HG02970 (cell line): ENCODE data around the gene HAGHL.
"Not testable (repeated sequence)": the region's sequence is repeated elsewhere in the genome, so short reads cannot be mapped to it uniquely, and the experiment has no call there.

Experiments
- ATAC-seq: cut with Tn5 transposase; IDR thresholded peaks from one replicate; pipeline ENCODE4 v1.9.1; 2021; ENCODE audit warnings: mild to moderate bottlenecking, moderate library complexity, moderate number of reproducible peaks; ENCODE audit not compliant: unreplicated experiment, low FRiP score

HAGHL gene

DNA sequence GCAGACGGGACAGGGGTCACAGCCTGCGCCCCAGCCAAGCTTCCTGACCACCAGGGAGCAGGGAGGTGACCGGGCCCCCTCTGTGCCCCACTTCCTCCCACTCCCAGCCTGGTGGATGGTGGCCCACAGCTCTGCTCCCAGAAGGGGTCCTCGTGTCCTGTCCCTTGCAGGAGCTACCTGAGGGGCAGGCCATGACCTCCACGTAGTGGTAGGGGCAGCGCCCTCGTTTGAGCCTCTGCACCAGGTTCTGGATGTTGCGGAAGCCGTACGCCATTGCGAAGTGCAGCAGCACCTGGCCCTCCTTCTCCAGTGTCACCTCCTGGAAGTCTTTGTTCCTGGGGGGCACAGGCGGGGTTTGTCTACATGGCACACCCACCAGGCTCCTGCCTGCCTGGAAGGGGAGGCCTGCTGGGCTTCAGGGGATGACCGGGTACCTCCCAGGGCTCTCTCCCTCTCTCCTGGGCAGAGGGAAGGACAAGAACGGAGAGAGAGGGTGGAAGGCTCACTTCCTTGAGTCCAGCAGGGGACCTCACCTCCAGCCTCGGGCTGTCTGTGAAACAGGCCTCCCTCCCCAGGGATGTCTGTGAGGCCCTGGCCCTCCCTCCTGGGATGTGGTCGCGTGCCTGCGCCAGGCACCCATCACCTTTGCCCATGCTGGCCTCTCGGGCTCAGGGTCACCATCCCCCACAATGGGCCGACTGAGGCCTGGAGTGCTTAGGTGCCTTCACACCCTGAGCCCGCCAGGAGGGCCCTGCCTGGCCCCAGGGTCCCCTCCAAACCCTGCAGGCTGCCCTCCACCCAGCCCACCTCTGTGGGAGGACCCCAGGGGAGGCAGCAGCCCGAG is 4.0 kb downstream of the HAGHL start:
- ATAC-seq = no peak

DNA sequence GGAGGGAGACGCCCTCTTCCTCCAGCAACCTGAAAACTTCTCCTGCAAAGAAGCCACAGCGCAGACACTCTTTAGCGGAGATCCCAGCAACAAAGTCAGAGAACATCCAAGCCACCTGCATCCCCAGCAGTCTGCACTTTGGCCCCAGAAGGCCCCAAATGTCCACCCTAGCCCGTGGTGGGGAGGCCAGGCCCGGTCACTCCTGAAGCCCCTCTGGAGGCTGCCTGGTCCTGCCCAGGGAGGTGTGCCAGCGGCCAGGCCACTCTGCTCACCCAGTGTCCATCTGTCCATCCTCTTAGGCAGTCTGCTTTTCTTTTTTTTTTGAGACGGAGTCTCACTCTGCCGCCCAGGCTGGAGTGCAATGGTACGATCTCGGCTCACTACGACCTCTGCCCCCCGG is 5.4 kb downstream of the HAGHL start:
- no peak for ATAC-seq

DNA sequence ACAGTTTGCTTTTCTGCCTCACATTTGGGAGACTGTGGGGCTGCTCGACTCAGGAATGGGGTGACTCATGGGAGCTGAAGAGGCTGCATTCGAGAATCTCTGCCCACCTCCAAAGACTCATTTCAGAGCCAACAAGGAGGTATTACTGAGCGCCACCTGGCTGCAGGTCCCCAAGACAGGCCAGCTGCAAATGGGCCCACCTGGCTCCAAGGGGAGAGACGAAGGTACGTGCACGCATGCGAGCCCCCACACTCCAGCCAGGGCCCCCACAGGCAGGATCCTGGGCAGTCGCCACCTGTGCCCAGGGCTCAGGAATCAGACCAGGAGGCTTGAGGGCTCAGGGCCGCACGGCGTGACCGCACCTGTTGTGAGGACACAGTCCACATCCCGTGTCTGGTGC is 6.0 kb downstream of the HAGHL start:
- no peak for ATAC-seq

DNA sequence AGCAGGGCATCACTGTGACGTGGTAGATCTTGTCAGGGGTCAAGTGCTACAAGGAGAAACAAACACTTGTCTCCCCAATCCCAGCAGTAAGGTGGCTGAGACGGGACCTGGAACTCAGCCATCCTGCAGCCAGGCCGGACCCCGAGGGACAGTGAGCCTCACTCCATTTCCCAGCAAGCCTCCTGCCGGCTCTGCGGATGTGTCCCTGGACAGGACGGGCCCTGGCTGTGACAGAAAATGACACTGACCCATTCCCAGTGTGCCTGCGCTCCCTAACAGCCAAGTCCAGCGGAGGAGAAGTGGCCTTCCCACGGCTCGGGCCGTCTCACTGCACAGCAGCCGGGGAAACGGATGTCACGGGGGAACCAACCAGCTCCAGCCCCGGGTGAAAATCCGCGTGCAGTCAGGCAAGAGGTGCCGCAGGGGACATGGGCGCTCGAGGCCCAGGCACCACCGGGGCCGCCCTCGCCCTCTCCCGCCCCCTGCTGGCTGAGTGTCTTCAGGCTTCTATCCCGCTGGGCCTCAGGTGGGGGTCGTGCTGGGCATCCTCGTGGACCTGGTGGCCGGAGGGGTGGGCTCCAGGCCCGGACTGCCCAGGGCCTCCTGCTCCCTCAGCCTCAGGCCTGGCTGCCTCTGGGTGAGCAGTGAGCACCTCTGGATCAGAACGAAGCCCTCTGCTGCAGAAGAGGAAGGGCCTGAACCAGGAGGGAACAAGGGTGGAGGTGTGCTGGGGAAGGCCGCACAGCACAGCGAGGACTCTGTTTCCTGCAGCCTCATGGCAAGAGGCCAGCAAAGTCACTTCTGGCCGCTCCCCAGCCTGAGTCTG is 6.7 kb downstream of the HAGHL start:
- no peak for ATAC-seq

DNA sequence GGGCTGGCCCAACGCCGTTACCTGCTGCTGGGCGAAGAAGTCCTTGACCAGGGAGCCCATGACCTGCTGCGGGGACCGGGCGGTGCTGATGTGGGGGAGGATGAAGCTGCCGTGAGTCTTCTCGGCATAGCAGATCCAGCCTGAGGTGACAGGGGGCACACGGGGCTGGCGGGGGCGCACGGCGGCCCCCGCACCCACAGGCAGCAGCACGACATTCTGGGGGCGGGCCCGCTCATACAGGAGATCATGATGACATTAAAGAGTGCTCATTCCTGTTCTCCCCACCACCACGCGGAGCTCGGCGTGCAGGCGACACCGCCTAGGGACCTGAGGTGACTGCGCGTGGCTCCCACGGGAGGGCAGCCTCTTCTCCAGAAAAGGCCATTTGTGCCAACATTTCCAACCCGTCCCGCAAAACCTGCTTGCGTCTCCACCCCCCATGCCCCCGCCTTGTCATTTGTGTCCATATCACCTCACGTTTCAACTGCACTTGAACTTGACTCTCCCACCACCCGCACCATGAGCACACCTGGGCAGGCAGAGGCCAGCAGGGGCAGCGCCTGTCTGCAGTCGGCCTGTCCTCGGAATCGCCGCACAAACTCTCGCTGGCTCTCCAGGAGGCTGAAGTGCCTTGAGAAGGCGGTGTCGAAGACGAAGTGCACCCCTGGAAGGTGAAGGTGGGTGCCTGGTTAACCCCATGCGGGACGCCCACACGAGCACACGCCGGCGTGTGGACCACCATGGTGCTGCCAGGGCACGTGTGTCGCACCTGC is 7.5 kb downstream of the HAGHL start:
- ATAC-seq = no peak

DNA sequence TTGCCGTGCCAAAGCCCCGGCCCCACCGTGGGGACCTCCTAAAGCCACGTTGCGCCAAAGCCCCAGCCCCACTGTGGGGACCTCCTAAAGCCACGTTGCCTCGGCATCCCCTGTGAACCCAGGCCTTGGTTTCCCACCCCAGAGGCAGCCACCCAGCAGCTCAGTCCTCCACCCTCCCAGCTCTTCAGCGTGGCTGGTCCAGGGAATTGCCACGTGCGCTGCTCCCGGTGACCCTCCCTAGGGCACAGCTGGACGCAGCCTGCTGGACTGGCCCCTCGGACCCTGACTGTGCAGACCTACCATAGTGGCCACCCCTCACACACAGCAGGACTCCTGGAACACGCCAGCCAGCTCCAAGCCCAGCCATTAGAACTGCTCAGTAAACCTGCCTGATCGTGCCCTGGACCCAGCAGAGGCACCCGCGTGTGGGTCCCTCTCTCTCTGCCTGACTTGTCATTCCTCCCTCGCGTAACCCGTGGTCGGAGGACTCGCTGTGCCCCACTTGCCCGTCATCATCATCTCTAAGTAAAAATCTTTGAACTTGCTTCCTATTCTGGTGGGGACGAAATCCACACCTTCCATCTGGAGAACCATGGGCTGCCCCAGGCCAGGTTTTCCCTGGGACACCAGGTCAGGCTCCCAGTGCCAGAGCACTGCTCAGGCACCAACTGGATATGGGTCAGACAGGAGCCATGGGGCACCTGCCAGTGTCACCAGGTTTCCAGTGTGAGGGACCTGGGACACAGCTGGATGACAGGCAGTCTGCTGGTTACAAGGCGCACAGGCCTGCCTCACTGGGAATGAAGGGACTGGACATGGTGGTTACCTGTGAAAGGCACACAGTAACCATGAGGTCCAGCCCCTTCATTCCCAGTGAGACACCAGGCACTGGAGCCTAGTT is 8.3 kb downstream of the HAGHL start:
- no peak for ATAC-seq

DNA sequence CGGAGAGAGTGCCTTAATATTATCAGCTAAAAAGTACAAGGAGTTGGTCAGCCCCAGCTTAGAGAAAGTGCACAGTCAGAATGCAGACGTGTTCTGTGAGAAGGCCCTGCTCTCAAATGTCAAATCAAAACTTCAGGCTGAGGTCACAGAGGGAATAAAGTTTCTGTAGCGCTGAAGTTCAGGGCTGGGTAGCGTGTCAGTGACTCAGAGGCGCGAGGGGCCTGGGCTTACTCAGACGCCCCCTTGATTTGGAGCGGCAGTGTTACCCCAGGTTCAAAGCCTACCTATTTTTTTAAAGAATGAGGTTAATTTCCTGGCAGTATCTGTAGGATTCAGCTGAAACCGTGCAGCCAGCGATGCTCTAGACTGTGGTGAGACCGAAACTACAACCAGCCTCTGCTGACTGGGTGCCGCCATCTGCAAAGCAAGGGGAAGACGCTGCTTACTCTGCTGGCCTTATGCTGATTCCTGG is 9.1 kb downstream of the HAGHL start:
- ATAC-seq = no peak

DNA sequence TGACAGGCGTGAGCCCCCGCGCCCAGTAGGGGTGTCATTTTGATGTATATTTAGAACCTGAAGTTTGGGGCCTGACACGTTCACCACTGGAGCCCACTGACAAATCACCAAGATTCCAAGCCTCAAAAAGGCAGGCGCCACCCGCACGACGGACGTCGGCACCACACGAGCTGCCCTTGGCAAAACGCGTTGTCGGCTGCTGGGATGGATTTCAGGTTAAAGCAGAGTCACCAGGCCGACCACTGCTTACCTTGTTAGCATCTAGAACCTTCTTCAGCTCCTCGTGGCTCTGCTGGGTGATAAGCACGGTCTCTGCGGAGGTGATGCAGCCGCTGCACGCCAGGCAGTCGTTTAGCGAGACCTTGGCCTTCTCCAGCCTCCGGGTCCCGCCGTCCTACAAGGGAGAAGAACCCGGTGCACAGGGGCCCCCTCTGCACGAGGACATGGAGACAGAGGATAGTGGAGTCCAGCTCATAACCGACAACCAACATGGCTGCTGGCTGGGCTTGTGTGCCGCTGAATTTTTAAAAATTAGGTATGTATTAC is 10.1 kb downstream of the HAGHL start:
- ATAC-seq = no peak

DNA sequence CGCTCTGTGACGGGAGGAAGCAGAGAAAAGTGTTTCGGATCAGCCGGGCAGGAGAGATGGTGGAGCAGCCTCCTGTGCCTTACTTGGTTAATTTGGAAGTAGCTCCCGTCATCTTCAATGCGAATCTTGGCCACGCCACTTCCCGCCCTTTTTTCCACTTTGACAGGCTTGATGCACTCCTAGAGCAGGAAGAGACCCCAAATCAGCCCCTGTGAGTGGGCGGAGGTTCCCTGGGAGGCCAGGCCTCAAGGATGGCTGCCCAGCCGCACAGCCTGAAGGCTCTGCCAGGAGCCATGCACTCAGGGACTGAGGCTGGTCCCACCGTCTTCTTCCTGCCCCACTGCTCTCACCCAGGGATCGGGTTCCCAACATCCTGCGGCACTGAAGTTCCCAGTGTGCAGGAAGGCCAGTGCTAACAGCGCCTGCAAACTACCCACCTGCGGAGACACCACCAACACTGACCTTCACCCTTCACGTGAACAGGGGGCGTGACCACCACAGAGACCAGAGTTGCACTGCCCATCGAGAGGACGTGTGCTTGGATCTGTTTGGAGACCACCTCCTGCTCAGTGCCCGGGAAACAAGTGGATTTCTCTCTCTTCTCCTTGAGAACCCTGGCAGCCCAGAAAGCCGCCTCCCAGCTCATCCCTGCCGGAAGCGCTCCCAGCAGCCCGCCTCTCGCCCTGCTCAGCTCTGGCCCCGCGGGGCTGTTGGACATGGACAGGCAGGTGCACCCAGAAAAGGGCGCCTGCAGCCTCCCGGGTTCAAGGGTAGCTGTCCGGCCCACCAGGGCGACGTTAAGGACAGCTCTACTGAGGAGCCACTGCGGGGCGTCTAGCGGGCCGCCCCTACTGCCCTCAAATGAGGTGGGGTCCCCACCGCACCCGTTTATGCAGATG is 12.9 kb downstream of the HAGHL start:
- no peak for ATAC-seq

DNA sequence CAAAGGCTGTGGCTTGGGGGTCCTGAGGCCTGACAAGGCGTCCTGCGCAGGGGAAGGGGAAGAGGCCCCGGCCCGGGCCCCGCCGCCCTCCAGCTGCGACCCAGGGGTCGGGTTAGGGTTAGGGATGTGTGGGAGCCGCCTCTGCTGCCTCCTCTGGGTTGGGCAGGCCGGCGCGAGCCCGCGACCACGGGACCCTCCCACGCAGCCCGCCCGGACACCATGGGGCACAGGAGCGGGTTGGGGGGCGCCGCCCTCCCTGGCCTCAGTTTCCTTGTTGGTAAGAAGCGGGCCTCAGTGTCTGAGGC is 13.5 kb downstream of the HAGHL start:
- ATAC-seq = peak; percentile 9

DNA sequence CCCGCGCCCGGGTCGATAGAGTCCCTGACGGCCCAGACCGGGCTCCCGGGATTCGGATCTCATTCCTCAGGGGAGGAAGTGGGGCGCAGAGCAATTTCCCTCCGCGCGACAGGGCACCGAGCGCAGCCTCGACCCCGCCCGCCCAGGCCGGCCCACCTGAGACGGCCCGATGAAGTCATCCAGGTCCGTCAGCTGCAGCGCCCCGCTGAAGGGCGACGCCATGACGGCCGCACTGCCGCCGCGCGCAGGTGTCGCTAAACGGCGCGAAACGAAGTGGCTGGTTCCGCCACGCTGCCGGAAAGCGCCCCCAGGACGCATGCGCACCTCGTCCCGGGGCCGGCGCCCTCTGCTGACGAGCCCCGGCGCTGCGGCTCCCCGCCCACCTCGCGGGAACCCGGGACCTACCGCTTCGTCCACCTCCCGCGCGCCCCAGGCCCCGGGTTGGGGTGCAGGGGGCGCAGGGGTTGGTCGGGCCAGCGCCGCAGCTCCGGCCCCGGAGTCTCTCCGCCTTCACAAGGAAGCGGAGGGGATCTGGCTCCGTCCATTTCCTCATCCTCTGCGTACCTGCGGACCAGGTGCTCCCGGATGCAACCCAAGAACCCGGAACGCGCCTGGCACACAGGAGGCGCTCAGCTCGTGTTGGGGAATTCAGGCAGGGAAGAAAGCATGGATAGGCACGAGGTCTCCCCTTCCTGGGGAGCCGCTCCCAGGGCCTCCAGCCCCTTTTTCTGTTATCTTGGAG is 14.0 kb downstream of the HAGHL start, which contains the start of gene CIAO3:
Gene CIAO3 (minus strand): TSS at position 234 of the 742 bp plus-strand sequence. CDS start 12 bp downstream, at position 222.
- peak; percentile 93 for ATAC-seq

DNA sequence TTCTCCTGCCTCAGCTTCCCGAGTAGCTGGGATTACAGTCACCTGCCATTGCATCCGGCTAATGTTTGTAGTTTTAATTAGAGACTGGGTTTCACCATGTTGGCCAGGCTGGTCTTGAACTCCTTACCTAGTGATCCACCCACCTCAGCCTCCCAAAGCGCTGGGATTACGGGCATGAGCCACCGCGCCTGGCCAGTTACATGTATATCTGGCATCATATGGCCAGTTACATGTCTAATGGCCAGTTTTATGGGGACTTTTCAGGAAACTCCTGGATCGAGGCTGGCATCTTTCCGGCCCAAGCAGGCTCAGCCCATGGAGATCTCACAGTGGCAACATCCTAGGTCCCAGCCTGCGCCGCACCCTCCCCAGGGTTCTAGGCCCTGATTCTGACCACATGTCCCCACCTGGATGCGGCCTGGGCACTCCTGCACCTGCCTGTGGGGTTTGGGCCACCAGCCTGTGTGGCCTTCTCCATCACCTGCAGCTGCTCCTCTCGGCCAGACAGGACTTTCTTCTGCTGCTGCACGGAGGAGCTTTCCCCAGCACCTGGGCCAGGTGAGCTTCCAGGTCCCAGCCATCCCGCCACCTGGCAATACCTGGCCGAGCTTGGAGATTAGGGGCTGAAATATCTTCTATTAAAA is 15.2 kb downstream of the HAGHL start:
- ATAC-seq = no peak

DNA sequence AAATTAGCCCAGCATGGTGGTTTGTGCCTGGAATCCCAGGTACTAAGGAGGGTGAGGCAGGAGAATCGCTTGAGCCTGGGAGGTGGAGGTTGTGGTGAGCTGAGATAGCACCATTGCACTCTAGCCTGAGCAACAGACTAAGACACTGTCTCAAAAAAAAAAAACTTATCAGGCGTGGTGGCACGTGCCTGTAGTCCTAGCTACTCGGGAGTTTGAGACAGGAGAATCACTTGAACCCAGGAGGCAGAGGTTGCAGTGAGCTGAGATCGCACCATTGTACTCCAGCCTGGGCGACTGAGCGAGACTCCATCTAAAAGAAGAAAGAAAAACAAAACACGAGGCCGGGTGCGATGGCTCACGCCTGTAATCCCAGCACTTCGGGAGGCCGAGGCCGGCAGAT is 16.0 kb downstream of the HAGHL start:
- ATAC-seq = not testable (repeated sequence)

DNA sequence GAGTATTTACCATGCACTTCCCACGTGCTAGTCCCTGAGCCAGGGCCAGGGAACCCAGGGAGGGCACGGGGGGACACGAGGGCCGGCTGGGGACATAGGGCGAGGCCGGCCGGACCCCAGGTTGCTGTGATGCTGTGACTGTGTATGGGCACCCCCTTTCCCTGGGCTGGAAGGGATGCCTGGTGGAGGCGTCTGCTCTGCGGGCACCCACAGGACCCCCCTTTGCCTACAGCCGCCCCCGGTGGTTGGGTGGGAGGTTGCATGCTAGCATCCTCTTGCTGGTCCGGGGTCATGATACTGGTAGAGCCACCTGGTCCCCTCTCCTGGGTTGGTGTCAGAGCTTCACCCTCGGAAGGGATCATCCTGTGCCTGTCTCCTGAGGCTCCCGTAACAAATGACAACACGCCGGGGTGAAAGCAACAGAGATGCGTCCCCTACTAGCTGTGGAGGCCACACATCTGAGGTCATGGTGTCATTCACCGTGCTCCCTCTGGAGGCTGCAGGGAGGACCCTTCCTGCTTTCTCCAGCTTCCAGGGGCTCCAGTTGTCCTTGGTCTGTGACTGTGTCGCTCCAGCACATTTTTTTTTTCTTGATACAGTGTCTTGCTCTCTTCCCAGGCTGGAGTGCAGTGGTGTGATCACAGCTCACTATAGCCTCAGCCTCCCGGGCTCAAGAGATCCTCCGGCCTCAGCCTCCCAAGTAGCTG is 17.0 kb downstream of the HAGHL start:
- no peak for ATAC-seq

DNA sequence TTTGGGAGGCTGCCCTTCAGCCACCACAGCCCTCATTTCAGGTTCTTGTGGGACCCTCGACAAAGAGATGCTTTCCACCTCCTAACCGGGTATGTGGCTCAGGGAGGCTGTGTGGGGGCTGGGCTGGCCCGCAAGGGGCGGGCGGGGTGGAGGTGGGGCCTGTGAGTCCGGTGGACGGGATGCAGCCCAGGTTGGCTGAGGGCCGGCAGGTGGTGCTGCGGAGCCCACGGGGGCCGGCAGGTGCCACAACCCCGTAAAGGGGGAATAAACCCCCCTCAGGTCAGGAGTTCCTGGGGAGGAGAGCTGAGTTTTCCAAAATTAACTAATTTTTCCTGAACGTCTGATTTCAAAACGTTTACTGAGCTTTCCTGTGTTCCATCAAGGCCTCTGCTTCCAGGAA is 18.8 kb downstream of the HAGHL start:
- ATAC-seq = no peak

DNA sequence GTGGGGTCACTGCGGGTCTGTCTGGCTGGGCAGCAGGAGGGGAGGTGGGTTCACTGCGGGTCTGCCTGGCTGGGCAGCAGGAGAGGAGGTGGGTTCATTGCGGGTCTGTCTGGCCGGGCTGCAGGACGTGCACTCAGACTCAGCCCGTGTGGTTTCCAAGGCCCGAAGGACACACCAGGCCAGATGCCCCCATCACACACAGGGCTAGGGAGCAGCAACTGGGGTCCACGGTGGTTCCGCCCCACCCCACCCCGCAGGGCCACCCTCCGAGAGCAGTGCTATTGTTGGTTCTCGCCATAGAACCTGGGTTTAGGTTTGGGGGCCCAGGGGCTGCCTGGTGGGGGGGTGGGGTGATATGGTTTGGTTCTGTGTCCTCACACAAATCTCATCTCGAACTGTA is 19.7 kb downstream of the HAGHL start:
- no peak for ATAC-seq
